ENCODE results near the gene KRT13.

KRT13 gene

DNA sequence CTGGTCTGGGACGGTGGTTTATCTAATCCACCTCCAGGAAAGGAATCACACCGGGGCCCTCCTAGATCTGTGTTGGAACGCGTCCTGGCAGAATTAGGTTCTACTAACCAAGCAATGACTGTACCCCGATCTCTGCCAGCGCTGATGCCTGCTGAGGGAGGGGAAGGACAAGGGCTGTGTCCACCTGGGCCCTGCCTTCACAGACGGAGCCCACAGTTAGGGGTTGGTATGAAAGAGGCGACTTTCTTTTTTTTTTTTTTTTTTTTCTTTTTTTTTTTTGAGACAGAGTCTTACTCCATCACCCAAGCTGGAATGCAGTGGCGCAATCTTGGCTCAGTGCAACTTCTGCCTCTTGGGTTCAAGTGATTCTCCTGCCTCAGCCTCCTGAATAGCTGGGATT lies 32.6 kb upstream of the KRT13 start:
- TF ChIP-seq, protein P1, sequence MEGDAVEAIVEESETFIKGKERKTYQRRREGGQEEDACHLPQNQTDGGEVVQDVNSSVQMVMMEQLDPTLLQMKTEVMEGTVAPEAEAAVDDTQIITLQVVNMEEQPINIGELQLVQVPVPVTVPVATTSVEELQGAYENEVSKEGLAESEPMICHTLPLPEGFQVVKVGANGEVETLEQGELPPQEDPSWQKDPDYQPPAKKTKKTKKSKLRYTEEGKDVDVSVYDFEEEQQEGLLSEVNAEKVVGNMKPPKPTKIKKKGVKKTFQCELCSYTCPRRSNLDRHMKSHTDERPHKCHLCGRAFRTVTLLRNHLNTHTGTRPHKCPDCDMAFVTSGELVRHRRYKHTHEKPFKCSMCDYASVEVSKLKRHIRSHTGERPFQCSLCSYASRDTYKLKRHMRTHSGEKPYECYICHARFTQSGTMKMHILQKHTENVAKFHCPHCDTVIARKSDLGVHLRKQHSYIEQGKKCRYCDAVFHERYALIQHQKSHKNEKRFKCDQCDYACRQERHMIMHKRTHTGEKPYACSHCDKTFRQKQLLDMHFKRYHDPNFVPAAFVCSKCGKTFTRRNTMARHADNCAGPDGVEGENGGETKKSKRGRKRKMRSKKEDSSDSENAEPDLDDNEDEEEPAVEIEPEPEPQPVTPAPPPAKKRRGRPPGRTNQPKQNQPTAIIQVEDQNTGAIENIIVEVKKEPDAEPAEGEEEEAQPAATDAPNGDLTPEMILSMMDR (IDR thresholded peaks at IDR 0.05; ENCODE audit: control insufficient read depth, extremely low read depth, insufficient read depth) = no peak
- DNase-seq (ENCODE audit: low read depth) = no peak

DNA sequence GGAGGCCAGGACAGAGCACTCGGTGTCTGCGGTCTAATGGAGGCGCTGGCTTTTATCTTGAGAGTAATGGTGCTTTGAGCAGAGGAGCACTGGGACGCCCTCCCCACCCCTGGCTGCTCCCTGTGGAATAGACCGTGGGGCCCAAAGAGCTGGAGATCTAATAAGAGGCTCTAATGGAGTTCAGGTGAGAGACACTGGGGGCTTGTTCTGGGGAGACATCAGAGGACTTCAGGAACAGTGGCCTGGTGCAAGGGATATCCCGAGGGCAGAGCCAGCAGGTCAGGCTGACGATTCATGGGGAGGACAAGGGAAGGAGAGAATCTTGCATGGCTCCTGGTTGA lies 32.2 kb upstream of the KRT13 start:
- DNase-seq (ENCODE audit: low read depth) = no peak
- TF ChIP-seq, protein P1 (IDR thresholded peaks at IDR 0.05; ENCODE audit: control insufficient read depth, extremely low read depth, insufficient read depth) = no peak
- H3K4me3 ChIP-seq (ENCODE audit: low read depth, low read length) = no peak overlapping the region

More for the DNA sequence above, 32.6 kb upstream of the KRT13 start:
- no peak overlapping the region for H3K4me3 ChIP-seq (ENCODE audit: low read depth, low read length)

DNA sequence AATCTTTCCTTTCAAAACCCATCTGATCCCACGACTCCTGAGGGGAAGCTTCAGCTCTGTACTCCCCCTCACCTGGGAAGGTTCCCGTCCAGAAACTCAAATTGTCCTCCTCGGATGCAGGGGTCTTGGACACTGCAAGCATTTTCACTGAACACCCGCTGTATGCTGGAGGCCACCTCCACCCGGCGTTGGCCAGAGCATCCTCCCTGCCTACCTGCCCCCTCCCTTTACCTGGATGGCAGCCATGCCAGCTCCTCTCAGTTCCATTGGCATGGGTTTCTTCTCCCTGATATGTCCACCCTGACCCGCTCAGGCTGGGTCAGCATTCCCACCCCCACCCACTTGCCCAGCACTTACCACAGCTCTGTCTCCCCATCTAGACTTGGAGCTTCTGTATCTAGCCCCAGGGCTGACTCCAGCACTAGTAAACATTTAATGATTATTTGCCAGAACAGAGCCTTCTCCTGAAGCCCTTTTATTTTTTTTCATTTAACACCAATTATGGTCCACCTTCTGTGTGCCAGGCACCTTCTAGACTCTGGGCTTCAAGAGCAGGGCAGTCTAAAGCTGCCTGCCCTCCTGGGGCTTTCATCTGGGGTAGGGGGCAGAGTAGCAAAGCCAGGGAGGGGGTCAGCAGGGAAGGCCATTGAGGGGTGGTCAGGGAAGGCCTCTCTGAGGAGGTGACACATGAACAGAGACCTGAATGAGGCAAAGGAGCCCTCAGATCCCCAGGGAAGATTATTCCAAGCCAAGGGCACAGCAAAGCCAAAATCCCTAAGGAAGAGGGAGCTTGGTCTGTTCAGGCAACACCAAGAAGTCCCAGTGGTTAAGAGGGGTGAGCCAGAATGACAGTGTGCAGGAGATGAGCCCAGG lies 31.6 kb upstream of the KRT13 start:
- TF ChIP-seq, protein P1 (IDR thresholded peaks at IDR 0.05; ENCODE audit: control insufficient read depth, extremely low read depth, insufficient read depth) = no peak
- no peak for DNase-seq (ENCODE audit: low read depth)
- H3K4me3 ChIP-seq (ENCODE audit: low read depth, low read length) = no peak overlapping the region

DNA sequence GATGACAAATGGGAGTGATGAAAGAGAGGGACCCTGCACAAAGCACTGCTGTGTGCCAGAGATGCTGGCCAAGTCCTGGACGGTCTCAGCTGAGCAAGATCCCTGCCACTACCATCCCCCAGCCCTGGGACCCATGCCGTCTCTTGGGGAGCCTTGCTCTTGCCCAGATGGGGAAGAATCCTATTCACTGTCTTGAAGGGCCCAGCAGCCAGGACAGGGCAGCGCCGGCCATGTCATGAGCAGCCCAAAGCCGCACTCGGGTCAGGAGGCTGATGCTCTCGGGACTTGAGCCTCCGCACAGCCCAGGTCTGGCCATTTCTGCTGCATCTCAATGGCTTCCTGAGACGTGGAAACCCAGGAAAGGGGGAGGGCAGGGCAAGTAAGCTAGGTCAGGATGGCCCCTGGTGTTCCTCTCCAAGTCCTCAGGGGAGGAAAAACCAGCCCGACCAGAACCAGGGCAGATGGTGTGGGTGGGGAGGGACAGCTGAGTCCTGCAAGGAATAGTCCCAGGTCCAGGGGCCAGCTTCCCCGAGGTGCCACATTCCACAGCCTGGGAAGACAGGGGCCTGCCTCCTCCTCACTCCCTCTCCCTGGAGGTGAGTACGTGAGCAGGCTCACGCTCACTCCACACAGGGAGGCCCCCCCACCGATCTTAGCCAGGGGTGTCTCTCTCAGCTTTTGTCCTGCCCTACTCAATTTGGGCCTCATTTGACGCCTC lies 30.5 kb upstream of the KRT13 start:
- peak; percentile 52 for DNase-seq (ENCODE audit: low read depth)
- no peak overlapping the region for H3K4me3 ChIP-seq (ENCODE audit: low read depth, low read length)
- TF ChIP-seq, protein P1 (IDR thresholded peaks at IDR 0.05; ENCODE audit: control insufficient read depth, extremely low read depth, insufficient read depth) = no peak

DNA sequence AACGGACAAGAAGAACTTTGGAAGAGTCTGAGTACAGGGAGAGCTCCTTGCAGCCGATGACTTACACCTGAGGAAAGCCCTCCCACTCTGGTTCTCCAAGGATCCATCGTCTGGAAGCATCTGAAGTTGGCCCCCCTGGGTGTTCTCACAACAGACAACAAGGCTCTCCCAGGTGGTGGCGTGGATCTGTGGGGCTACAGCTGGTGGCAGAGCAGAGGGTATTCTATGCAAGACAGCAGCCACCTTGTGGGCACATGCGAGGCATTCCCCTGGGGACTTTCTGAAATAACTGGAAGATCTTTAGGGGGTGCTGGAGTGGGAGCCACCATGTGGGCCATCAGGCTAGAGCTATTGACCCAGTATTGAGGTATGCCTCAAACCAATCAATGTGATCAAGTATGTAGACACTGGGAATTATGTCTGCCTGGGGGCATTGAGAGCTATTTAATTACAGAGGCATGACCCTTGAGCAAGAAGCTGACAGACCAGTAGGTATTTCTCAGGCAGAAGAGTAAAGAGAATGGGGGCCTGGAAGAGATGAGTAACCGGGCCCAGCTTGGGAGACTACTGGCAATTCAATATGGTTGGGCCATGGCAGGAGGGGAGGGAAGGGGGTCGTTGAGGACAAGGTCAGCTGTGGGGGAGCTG lies 29.6 kb upstream of the KRT13 start:
- TF ChIP-seq, protein P1 (IDR thresholded peaks at IDR 0.05; ENCODE audit: control insufficient read depth, extremely low read depth, insufficient read depth) = no peak
- no peak overlapping the region for H3K4me3 ChIP-seq (ENCODE audit: low read depth, low read length)
- DNase-seq (ENCODE audit: low read depth) = no peak

DNA sequence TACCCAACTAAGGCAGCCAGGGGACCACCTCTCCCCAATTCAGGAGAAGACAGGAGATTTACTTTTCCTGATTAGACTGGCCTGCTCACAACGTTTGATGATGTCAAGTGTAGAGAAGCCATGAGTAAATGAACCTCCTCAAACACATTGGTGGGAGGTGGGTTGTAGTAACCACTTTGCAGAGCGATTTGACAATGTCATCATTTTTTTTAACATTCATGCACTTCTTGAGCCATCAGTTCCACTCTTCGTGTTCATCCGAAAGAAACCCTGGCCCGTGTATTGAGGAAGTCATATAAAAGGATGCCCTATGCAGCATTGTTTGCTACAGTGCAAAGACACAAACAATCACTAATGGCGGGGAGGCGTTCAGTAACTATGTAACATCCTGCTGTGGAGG lies 28.2 kb upstream of the KRT13 start:
- TF ChIP-seq, protein P1 (IDR thresholded peaks at IDR 0.05; ENCODE audit: control insufficient read depth, extremely low read depth, insufficient read depth) = no peak
- no peak for DNase-seq (ENCODE audit: low read depth)
- H3K4me3 ChIP-seq (ENCODE audit: low read depth, low read length) = no peak overlapping the region
